HG03378 (cell line): ENCODE measurements around the gene CRYL1.
A peak's percentile ranks its signal among the peaks of the same experiment; 100 is the strongest.

ENCODE experiments used
- ATAC-seq: cut with Tn5 transposase; IDR thresholded peaks from one replicate; pipeline ENCODE4 v1.9.1; 2021; ENCODE audit warnings: mild to moderate bottlenecking, moderate library complexity; ENCODE audit not compliant: unreplicated experiment

Gene CRYL1

GRCh38 chr13:20495087-20496023 is 30.3 kb downstream of the CRYL1 start:
- peak; percentile 49 for ATAC-seq

GRCh38 chr13:20494656-20495055 is 31.0 kb downstream of the CRYL1 start:
- ATAC-seq, result no peak

- ATAC-seq, result no peak
Measured at GRCh38 chr13:20492641-20493040, 33.0 kb downstream of the CRYL1 start.

GRCh38 chr13:20491926-20492435 is 33.7 kb downstream of the CRYL1 start:
- no peak for ATAC-seq

GRCh38 chr13:20489185-20489820 is 36.4 kb downstream of the CRYL1 start:
- ATAC-seq, result no peak

- ATAC-seq, result no peak
Measured at GRCh38 chr13:20487927-20488326, 37.7 kb downstream of the CRYL1 start.

GRCh38 chr13:20482787-20483186 is 42.9 kb downstream of the CRYL1 start:
- no peak for ATAC-seq

GRCh38 chr13:20482275-20482761 is 43.3 kb downstream of the CRYL1 start:
- ATAC-seq, result no peak

GRCh38 chr13:20477394-20477793 is 48.3 kb downstream of the CRYL1 start:
- ATAC-seq, result no peak

GRCh38 chr13:20475927-20476691 is 49.5 kb downstream of the CRYL1 start:
- ATAC-seq, result peak; percentile 94

- no peak for ATAC-seq
Measured at GRCh38 chr13:20474515-20474914, 51.1 kb downstream of the CRYL1 start.

- no peak for ATAC-seq
Measured at GRCh38 chr13:20473888-20474287, 51.8 kb downstream of the CRYL1 start.

- ATAC-seq, result no peak
Measured at GRCh38 chr13:20473139-20473538, 52.5 kb downstream of the CRYL1 start.

- ATAC-seq, result no peak
Measured at GRCh38 chr13:20472531-20472930, 53.1 kb downstream of the CRYL1 start.

GRCh38 chr13:20470136-20470535 is 55.5 kb downstream of the CRYL1 start:
- ATAC-seq, result no peak

GRCh38 chr13:20466371-20466770 is 59.3 kb downstream of the CRYL1 start:
- ATAC-seq, result no peak

GRCh38 chr13:20465218-20465879 is 60.3 kb downstream of the CRYL1 start:
- ATAC-seq, result no peak

- ATAC-seq, result no peak
Measured at GRCh38 chr13:20462921-20463320, 62.7 kb downstream of the CRYL1 start.

GRCh38 chr13:20462533-20462915 is 63.1 kb downstream of the CRYL1 start:
- ATAC-seq, result no peak

- no peak for ATAC-seq
Measured at GRCh38 chr13:20461860-20462532, 63.7 kb downstream of the CRYL1 start.
